ENCODE results near the gene SIM1. TPM values are rescaled to one million over a fixed set of nuclear protein-coding genes. Genes with fewer than 3 reads are reported as not detected.

Gene SIM1
- total RNA-seq, 1 experiment from 2014 or later, result not detected

DNA sequence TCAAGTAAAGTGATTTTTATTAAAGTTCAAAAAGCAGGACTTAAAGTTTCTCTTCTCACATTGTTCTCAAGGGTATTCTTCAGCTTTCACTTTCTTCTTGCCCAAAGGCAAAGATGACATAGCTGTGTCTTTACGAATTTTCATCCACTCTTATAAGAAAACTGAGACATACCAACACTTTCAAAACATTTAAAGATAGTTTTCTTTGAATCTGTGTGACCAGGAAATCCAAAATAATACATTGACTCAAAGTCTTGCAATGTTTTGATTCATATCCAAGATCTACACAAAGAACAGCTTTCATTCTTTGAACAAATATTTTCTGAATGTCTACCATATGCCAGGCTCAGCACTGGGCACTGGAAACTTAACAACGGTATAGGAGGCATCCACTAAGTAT lies 117.9 kb downstream of the SIM1 start (continued):
- TF ChIP-seq CEBPB (IDR thresholded peaks at IDR 0.05; ENCODE audit: low read depth), result no peak
- TF ChIP-seq, protein P1, sequence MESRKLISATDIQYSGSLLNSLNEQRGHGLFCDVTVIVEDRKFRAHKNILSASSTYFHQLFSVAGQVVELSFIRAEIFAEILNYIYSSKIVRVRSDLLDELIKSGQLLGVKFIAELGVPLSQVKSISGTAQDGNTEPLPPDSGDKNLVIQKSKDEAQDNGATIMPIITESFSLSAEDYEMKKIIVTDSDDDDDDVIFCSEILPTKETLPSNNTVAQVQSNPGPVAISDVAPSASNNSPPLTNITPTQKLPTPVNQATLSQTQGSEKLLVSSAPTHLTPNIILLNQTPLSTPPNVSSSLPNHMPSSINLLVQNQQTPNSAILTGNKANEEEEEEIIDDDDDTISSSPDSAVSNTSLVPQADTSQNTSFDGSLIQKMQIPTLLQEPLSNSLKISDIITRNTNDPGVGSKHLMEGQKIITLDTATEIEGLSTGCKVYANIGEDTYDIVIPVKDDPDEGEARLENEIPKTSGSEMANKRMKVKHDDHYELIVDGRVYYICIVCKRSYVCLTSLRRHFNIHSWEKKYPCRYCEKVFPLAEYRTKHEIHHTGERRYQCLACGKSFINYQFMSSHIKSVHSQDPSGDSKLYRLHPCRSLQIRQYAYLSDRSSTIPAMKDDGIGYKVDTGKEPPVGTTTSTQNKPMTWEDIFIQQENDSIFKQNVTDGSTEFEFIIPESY (IDR thresholded peaks at IDR 0.05; ENCODE audit: extremely low read depth, insufficient replicate concordance, low read length), result no peak
- TF ChIP-seq CBX3 (IDR thresholded peaks at IDR 0.05; ENCODE audit: low read depth), result no peak
- no peak for TF ChIP-seq ZFX (IDR thresholded peaks at IDR 0.05)
- TF ChIP-seq POLR2AphosphoS5 (IDR thresholded peaks at IDR 0.05; ENCODE audit: low read depth, low read length), result no peak
- no peak for TF ChIP-seq FOSL1 (IDR thresholded peaks at IDR 0.05; ENCODE audit: low read depth)

DNA sequence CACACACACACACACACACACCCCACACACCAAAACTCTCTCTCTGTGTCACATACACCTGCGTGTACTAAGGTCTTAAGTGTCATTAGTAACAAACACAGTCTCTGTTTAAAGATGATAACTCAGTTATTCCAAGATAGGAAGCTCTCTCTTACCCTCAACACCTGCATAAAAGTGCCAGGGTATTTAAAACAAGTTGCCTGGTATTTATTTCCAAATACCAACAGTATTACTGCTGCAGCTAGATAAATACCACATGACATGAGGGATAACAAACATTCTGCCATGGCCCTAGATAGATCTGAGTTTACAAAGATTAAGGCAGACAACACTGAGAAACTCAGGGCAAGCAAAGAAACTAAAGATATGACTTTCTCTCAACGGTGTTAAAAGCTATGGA lies 118.5 kb downstream of the SIM1 start:
- ChIA-PET CTCF (no interaction called here), RAD21 (ENCODE audit: low non-redundant PET in 1 of 2, low total read pairs in 2 of 2, uncharacterized antibody in 2 of 2, unreplicated experiment in 2 of 2) (no interaction called here), POLR2A (no interaction called here)
- H2AFZ ChIP-seq (ENCODE audit: low read depth, low read length, poor library complexity, severe bottlenecking), result peak overlapping the region; percentile 36
- H3K9me3 ChIP-seq (ENCODE audit: control insufficient read depth in 1 of 2, insufficient read depth in 1 of 2, low read depth in 1 of 2, low read length in 2 of 2), result no peaks in the 10 kb centered on the region
- no peak overlapping the region for H3K4me2 ChIP-seq (ENCODE audit: low read length)
- no peak overlapping the region for H3K4me3 ChIP-seq (replicated peaks in 1 of 2; ENCODE audit: low read depth in 1 of 2, low read length in 2 of 2)
- TF ChIP-seq EGR1 (IDR thresholded peaks at IDR 0.05; ENCODE audit: low read depth), result no peak
- no peak for TF ChIP-seq ELF1 (IDR thresholded peaks at IDR 0.05; ENCODE audit: borderline replicate concordance, low read depth)
- TF ChIP-seq ZFX (IDR thresholded peaks at IDR 0.05), result no peak
- no peak for TF ChIP-seq YY1 (IDR thresholded peaks at IDR 0.05; ENCODE audit: extremely low read depth, insufficient replicate concordance, low read depth, low read length)
- no peak for TF ChIP-seq FOSL1 (IDR thresholded peaks at IDR 0.05; ENCODE audit: low read depth)
- TF ChIP-seq, protein P1 (IDR thresholded peaks at IDR 0.05; ENCODE audit: extremely low read depth, insufficient replicate concordance, low read length), result no peak
- intact Hi-C loops (cut with micrococcal nuclease), result no loop called here
- no peaks in the 10 kb centered on the region for H4K20me1 ChIP-seq (ENCODE audit: insufficient read depth)
- no peaks in the 10 kb centered on the region for H3K9me2 ChIP-seq (ENCODE audit: insufficient read depth)
- H3K9ac ChIP-seq (ENCODE audit: low read length), result no peak overlapping the region
- H3K79me2 ChIP-seq (ENCODE audit: insufficient read depth, low read length), result no peaks in the 10 kb centered on the region
- H3K27ac ChIP-seq (ENCODE audit: low read depth, low read length), result no peak overlapping the region
- no peaks in the 10 kb centered on the region for H3K36me3 ChIP-seq (ENCODE audit: control insufficient read depth in 1 of 2, insufficient read depth in 2 of 2, low read length in 2 of 2)
- H3K4me1 ChIP-seq (ENCODE audit: control insufficient read depth in 1 of 2, insufficient read depth in 2 of 2, low read length in 2 of 2), result no peaks in the 10 kb centered on the region
- DNase-seq (ENCODE audit: low read depth, low spot score) (no peak), ATAC-seq (no peak)
- no TSS peak for BruUV-seq (replicated peaks)
- H3K27me3 ChIP-seq (ENCODE audit: insufficient read depth, low read length), result no peaks in the 10 kb centered on the region
